AG08396 (cell line): ENCODE data around the gene PIK3R5.

Source experiments
- DNase-seq: peaks from one replicate; pipeline ENCODE4 v3.0.0; 2012; ENCODE audit warnings: low spot score, mixed read lengths

The PIK3R5 gene

GRCh38 chr17:8879410-8879809 lies 86.1 kb downstream of the PIK3R5 start:
- no peak for DNase-seq

- no peak for DNase-seq
Measured at GRCh38 chr17:8877984-8878383, 87.5 kb downstream of the PIK3R5 start.

GRCh38 chr17:8875957-8876356 lies 89.5 kb downstream of the PIK3R5 start:
- DNase-seq, result peak; percentile 54

GRCh38 chr17:8875436-8875835 lies 90.1 kb downstream of the PIK3R5 start:
- no peak for DNase-seq

- DNase-seq, result no peak
Measured at GRCh38 chr17:8873801-8874715, 91.4 kb downstream of the PIK3R5 start.

- DNase-seq, result no peak
Measured at GRCh38 chr17:8872705-8873435, 92.6 kb downstream of the PIK3R5 start.

- DNase-seq, result no peak
Measured at GRCh38 chr17:8872036-8872704, 93.3 kb downstream of the PIK3R5 start.

- DNase-seq, result no peak
Measured at GRCh38 chr17:8871081-8871581, 94.4 kb downstream of the PIK3R5 start.

GRCh38 chr17:8870406-8871040 lies 95.0 kb downstream of the PIK3R5 start:
- no peak for DNase-seq

- no peak for DNase-seq
Measured at GRCh38 chr17:8869114-8869815, 96.2 kb downstream of the PIK3R5 start.

- DNase-seq, result no peak
Measured at GRCh38 chr17:8868529-8868951, 97.0 kb downstream of the PIK3R5 start.

GRCh38 chr17:8868092-8868491 lies 97.4 kb downstream of the PIK3R5 start:
- no peak for DNase-seq

- DNase-seq, result no peak
Measured at GRCh38 chr17:8867361-8867981, 98.0 kb downstream of the PIK3R5 start, which contains the start of gene PIK3R6. Gene PIK3R6, minus strand, starts transcription at chr17:8867674. Its CDS starts 17,880 bp downstream, at chr17:8849794.

- DNase-seq, result no peak
Measured at GRCh38 chr17:8865811-8866210, 99.7 kb downstream of the PIK3R5 start.

GRCh38 chr17:8865385-8865784 lies 100.1 kb downstream of the PIK3R5 start:
- DNase-seq, result no peak

GRCh38 chr17:8862213-8863056 lies 103.1 kb downstream of the PIK3R5 start:
- DNase-seq, result no peak

- DNase-seq, result no peak
Measured at GRCh38 chr17:8861495-8862181, 103.9 kb downstream of the PIK3R5 start.

- DNase-seq, result no peak
Measured at GRCh38 chr17:8859804-8860430, 105.6 kb downstream of the PIK3R5 start.
